Panc1 (cell line): ENCODE data around the gene SLAMF1. TPM values are rescaled to one million over a fixed set of nuclear protein-coding genes. Genes with fewer than 3 reads are reported as not detected.

Experiments
- ATAC-seq: fragments of 200-7000 bp; cut with Tn5 transposase; 2 replicates; pipeline ENCODE4 v1.9.1; 2020; ENCODE audit warnings: mild to moderate bottlenecking, moderate library complexity
- BruUV-seq: library from RNA; stranded (reverse); fragments of 400-500 nt; replicated peaks from 2 replicates; lab custom pipeline; 2021; lab: Mats Ljungman, UMichigan
- CTCF ChIA-PET: fragments of 300-600 bp; sonication (Branson Sonifier 250); formaldehyde crosslinking; loops from one replicate; lab custom pipeline; 2022; ENCODE audit warnings: antibody characterized with exemption; lab: Charles Lee
- POLR2A ChIA-PET: fragments of 300-600 bp; sonication (Branson Sonifier 250); formaldehyde crosslinking; loops from one replicate; lab custom pipeline; 2022; ENCODE audit warnings: antibody characterized with exemption; lab: Charles Lee
- DNase-seq: peaks from one replicate; pipeline ENCODE4 v3.0.0-alpha.2; 2010; ENCODE audit warnings: low read depth, low spot score
- H3K27ac ChIP-seq: 2 replicates; pipeline ENCODE4 v1.5.1; 2011; ENCODE audit warnings: mild to moderate bottlenecking, low read length, inconsistent platforms
- H3K27me3 ChIP-seq: fragments of 200-500 bp; sonication (Bioruptor generic); 2 replicates; pipeline ENCODE4 v1.6.0; 2014; ENCODE audit warnings: low read length, inconsistent platforms; ENCODE audit not compliant: control insufficient read depth, insufficient read depth
- H3K36me3 ChIP-seq: fragments of 200-500 bp; sonication (Bioruptor generic); 2 replicates; pipeline ENCODE4 v1.5.1; 2014; ENCODE audit warnings: inconsistent platforms, mild to moderate bottlenecking, low read length, moderate library complexity; ENCODE audit not compliant: control insufficient read depth, insufficient read depth
- H3K4me1 ChIP-seq: 2 replicates; pipeline ENCODE4 v1.5.1; 2011; ENCODE audit warnings: inconsistent platforms, mild to moderate bottlenecking, low read length, moderate library complexity; ENCODE audit not compliant: control insufficient read depth, insufficient read depth
- H3K4me3 ChIP-seq, 2 experiments: 2 replicates each; pipeline ENCODE4 v1.5.1; 2011 to 2012; ENCODE audit warnings: low read depth in 2 of 2, low read length in 2 of 2, mild to moderate bottlenecking in 2 of 2, inconsistent platforms in 1 of 2, moderate library complexity in 1 of 2
- H3K9me3 ChIP-seq: fragments of 200-500 bp; sonication (Bioruptor generic); 2 replicates; pipeline ENCODE4 v1.5.1; 2014; ENCODE audit warnings: low read depth, mild to moderate bottlenecking, inconsistent platforms, low read length, moderate library complexity; ENCODE audit not compliant: control insufficient read depth, insufficient read depth
- CTCF ChIP-seq: fragments of 450-650 bp; IDR thresholded peaks from 2 replicates; pipeline ENCODE4 v1.5.1; 2017; ENCODE audit warnings: mild to moderate bottlenecking
- POLR2AphosphoS5 ChIP-seq: IDR thresholded peaks from 2 replicates; pipeline ENCODE4 v1.6.1; 2012; ENCODE audit warnings: mild to moderate bottlenecking, low read depth, low read length, moderate library complexity
- REST ChIP-seq, 2 experiments: IDR thresholded peaks; 2 replicates each; pipeline ENCODE4 v1.6.1; 2011 to 2012; ENCODE audit warnings: low read depth in 2 of 2, control low read depth in 1 of 2, low read length in 1 of 2, mild to moderate bottlenecking in 1 of 2, moderate library complexity in 1 of 2; ENCODE audit not compliant: insufficient read depth in 1 of 2
- SIN3A ChIP-seq: IDR thresholded peaks from 2 replicates; pipeline ENCODE4 v1.6.1; 2012; ENCODE audit warnings: low read depth, mild to moderate bottlenecking, low read length, moderate library complexity, borderline replicate concordance; ENCODE audit not compliant: insufficient read depth
- TCF7L2 ChIP-seq: IDR thresholded peaks from 2 replicates; pipeline ENCODE4 v1.6.1; 2011; ENCODE audit warnings: mild to moderate bottlenecking, low read depth, low read length, inconsistent platforms
- in situ Hi-C: cut with HindIII; loops from 2 replicates; pipeline ENCODE4 v1.10.0; 2016; ENCODE audit warnings: low sequenced_read_pairs, low pct_unique_long_range_greater_than_20kb
- intact Hi-C: fragments of 100-400 bp; cut with micrococcal nuclease; formaldehyde crosslinking; loops from one replicate; pipeline ENCODE4 v1.10.0; 2022; ENCODE audit not compliant: unreplicated experiment
- total RNA-seq: library from RNA; stranded (reverse); gene quantifications from one replicate; pipeline ENCODE4 v1.2.1, GENCODE V29; 2021; ENCODE audit not compliant: unreplicated experiment

Gene SLAMF1
- total RNA-seq, 1 experiment from 2014 or later: not detected

- ChIA-PET CTCF (no interaction called here), POLR2A (no interaction called here)
- BruUV-seq: no TSS peak
- ATAC-seq (no peak), DNase-seq (no peak)
- H3K9me3 ChIP-seq: no peaks in the 10 kb centered on the region
- no peak overlapping the region for H3K27ac ChIP-seq
- TF ChIP-seq SIN3A (no peak), CTCF (no peak), POLR2AphosphoS5 (no peak), REST (IDR thresholded peaks at IDR 0.05; ENCODE audit: insufficient read depth in 1 of 2, low read depth in 2 of 2, low read length in 1 of 2) (no peak), TCF7L2 (no peak)
- intact Hi-C loops (no loop called here), in situ Hi-C loops (no loop called here)
- H3K4me3 ChIP-seq: no peak overlapping the region
- H3K36me3 ChIP-seq: no peaks in the 10 kb centered on the region
- H3K4me1 ChIP-seq: no peaks in the 10 kb centered on the region
- no peaks in the 10 kb centered on the region for H3K27me3 ChIP-seq
These were observed 77.0 kb downstream of the SLAMF1 start for GRCh38 chr1:160569806-160570205.

- Histone ChIP-seq H3K9me3 (no peaks in the 10 kb centered on the region), H3K4me1 (no peaks in the 10 kb centered on the region), H3K36me3 (no peaks in the 10 kb centered on the region), H3K27ac (no peak overlapping the region), H3K4me3 (no peak overlapping the region), H3K27me3 (no peaks in the 10 kb centered on the region)
- CTCF ChIA-PET: no interaction called here
- intact Hi-C loops (no loop called here), in situ Hi-C loops (no loop called here)
- ATAC-seq (no peak), DNase-seq (no peak)
- no peak for TF ChIP-seq TCF7L2
- no peak for TF ChIP-seq REST (IDR thresholded peaks at IDR 0.05; ENCODE audit: insufficient read depth in 1 of 2, low read depth in 2 of 2, low read length in 1 of 2)
- POLR2A ChIA-PET: no interaction called here
- no TSS peak for BruUV-seq
These were observed 78.8 kb downstream of the SLAMF1 start for GRCh38 chr1:160567858-160568682.
